ENCODE data around the gene NOC4L.
A peak's percentile ranks its signal among the peaks of the same experiment; 100 is the strongest.
"Not testable (repeated sequence)": the region's sequence is repeated elsewhere in the genome, so short reads cannot be mapped to it uniquely, and the experiment has no call there.

NOC4L gene

DNA sequence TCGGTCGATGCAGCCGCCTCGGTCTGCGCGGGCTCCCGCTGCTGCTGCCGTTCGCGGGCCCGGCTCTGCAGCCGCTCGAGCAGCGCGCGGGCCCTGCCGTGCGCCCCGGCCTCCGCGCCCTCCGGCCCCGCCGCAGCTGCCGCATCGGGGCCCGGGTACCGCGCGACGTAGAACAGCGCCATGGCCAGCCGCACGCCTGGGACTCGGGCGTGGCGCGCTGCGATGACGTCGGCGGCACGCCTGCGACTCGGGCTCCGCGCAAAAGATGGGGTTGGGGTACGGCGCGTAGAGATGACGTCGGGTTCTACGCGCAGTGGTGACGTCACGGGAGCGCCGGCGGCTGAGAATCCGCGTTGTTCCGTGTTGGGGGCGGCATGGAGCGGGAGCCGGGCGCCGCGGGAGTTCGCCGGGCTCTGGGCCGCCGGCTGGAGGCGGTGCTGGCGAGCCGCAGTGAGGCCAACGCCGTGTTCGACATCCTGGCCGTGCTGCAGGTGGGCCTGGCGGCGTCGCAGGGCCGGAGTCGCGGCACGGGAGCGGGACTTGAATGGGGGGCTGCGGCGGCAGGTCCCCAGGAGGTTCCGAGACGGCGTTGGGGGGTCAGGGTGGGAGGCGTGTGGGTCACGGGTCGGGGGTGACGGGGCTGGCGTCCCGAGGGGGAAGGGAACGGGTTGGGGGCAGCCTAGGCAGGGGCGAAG, at the start of gene NOC4L, which contains the start of gene DDX51:
Gene NOC4L, plus strand, starts transcription at position 343 of the 695 bp plus-strand sequence. Its CDS starts 32 bp downstream, at position 375.
Gene DDX51, minus strand, starts transcription at position 205 of the 695 bp plus-strand sequence. Its CDS starts 23 bp downstream, at position 182.
- peak; percentile 93 to 94 (median 94) for DNase-seq (ENCODE audit: low read depth in 3 of 3)

DNA sequence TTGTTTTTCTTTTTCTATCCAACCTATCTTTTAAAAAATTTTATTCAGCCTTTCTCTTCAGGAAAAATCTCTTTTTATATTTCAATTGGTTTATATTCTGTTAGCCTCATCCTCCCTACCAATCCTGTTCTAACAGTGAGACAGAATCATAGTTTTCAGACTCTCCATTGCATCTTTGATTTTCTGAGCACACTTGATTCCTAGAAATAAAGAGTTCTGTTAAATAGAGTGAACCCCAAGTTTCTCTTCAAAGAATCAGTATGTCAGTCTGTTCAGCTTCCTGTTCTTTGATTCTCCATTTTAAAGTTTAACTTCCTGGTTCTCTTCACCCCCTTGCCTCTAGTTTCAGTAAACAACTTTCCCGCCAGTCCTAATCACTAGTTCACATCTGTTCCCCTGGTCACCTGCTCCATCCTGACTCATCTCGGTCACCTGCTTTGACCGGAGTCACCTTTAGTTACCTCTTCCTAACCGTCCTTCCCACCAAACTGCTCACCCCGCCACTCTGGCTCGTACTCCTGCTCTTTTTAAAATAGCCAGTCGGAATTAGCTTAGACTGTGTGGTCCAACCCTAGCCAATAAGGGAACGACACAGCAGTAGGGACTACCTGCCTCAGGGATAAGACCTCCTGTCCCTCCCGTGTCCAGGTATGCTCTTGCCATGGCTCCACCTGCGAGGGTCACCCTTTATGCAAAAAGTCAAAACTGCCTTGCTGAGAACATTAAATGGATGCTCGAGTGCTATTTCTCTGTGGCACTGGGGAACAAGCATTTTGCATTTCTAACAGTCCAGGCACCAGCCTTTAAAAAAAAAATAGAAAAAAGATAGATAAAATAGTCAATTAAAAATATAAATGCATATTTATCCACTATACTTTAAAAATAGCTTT, 48.5 kb upstream of the NOC4L start:
- no peak for DNase-seq (ENCODE audit: low read depth in 3 of 3)

DNA sequence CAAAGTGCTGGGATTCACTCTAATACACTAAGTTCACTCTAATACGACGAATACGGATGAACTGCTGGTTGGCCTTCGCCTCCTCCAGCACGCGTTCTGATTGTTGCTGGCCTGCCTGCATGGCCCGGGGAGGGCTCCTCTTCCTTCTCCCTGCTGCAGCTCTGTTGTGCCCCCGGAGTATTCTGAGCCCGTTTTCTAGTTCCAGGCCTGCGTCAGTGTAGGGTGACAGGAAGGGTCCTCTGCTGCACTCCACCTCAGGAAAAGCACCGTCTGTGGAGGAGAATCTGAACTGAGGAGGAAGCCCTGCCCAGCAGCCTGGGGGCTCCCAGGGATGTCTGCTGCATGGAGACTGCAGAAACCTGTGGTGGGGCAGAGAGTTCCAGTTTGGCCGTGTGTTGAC, 44.5 kb upstream of the NOC4L start:
- DNase-seq (ENCODE audit: low read depth in 3 of 3): no peak

DNA sequence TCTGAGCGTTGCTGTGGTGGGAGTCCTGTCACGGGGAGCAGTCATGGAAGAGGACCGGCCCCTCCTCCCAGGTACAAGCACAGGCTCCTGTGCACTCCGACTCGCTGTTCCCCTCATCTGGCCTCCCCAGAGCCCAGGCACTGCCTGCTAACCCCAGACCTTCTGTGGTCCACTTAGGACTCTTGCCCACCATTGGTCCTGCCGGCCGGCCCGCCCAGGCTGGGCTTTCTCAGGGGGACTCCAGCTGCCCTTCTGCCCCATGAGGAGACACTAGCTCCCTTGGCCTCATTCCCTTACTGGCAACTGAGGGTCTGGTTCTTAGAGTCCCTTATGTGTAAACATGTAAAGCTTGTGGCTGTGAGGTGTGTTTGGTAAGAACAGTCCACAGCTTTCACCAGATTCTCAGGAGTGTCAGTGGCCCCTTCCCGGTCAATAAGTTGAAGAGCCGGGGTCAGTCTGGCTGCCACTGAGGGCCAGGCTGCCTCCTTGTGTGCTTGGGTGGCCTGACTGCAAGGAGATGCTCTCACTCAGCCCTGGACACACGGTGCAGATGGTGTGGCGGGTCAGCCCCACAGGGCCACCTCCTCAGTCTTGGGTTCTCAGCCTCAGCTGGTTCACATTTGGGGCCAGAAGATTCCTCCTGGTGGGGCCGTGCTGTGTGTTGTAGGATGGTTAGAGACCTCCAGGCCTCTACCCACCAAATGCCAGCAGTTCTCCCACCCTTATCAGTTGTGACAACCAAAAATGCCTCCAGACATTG, 43.8 kb upstream of the NOC4L start:
- DNase-seq (ENCODE audit: low read depth in 3 of 3): no peak

DNA sequence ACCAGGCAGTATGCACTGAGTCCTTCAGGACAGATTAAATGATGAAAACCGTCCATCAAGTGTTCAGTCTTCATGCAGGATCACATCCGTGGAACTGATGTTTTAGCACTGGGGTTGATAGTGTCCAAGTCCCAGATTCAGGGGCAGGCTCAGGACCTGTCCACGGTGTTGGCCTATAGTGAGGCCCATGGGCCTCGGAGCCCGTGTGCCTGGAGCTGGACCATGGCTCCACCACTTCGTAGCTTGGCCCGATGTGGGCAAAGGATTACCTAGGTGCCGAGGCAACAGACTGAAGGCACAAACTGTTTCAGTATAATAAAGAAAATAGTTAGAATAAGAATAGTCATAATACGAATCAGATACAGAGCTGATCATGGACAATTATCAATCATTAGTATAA, 42.0 kb upstream of the NOC4L start:
- no peak for DNase-seq (ENCODE audit: low read depth in 3 of 3)

DNA sequence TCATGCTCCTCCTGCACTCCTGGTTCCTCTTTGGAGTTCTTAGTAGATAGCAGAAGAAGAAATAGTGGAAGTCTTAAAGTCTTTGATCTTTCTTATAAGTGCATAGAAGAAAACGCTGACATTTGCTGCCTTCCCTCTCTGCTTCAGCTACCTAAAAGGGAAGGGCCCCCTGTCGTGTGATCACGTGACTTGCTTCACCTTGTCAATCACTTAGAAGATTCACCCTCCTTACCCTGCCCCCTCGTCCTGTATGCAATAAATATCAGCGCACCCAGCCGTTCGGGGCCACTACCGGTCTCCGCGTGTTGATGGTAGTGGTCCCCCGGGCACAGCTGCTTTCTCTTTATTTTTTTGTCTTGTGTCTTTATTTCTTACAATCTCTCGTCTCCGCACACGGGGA, 41.2 kb upstream of the NOC4L start:
- not testable (repeated sequence) for DNase-seq (ENCODE audit: low read depth in 3 of 3)

DNA sequence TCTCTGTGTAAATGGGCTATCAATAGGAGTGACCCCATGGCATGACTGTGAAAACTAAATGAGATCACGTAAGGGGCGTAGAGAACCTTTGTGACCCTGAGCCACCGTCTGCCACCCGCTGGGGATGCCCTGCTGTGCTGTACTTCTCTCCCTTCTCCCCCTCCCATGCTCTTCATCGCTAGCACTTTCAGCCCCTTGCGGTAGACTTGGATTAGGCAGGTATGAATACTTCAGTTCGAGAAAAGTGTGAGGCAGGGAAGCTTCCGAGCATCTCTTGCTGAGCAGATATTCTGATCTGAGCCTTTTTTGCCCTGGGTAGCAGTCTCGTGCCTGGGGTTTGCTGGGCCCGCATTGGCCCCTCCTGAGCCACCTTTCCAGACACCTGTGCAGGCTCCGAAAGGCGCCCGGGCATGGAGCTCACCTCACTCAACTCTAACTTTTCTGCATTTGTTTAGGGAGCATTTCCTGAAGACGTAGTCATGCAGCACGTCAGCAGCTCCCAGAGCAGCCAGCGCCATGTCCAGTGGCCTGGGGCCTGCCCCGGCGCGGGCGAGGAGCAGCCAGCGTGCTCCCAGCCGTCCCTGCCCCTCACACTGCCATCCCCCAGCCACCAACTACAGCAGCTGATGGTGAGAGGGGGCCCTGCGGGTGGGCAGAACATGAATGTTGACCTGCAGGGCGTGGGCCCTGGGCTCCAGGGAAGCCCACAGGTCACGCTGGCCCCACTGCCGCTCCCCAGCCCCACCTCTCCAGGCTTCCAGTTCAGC, 40.5 kb upstream of the NOC4L start:
- no peak for DNase-seq (ENCODE audit: low read depth in 3 of 3)

DNA sequence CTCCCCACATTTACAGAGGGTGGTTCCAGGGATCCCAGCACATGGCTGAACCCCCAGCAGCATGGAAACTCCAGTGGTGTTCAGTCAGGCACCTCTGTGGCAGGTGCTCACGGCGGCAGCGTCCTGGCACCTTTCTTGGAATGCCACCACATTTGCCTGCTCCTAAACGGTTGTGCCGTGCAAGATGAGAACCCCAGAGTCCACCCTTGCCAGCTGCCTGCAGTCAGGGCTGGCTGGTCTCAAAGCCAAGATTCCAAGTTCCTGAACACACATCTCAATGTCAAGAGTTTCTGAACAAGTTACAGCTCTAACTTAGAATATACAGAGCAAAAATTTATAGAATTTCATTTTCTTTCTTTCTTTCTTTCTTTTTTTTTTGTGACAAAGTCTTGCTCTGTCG, 38.8 kb upstream of the NOC4L start:
- no peak for DNase-seq (ENCODE audit: low read depth in 3 of 3)

DNA sequence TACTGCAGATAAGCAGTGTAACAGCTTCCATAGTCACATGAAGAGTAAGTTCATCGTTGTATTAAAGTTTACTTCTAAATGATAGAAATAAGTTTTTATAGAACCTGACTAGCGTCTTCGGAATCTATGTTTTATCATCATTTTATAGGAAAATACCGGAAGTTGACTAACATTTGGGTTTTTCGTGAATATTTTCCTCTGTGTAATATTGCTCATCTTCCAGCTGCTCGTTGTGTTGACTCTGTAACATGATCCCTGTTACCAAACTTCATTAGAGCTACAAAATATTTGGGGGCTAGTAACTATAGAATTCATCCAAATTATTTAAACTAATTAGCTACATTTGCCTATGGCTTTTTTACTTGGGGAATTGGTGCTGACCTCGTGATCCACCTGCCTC, 37.3 kb upstream of the NOC4L start:
- DNase-seq (ENCODE audit: low read depth in 3 of 3): no peak

DNA sequence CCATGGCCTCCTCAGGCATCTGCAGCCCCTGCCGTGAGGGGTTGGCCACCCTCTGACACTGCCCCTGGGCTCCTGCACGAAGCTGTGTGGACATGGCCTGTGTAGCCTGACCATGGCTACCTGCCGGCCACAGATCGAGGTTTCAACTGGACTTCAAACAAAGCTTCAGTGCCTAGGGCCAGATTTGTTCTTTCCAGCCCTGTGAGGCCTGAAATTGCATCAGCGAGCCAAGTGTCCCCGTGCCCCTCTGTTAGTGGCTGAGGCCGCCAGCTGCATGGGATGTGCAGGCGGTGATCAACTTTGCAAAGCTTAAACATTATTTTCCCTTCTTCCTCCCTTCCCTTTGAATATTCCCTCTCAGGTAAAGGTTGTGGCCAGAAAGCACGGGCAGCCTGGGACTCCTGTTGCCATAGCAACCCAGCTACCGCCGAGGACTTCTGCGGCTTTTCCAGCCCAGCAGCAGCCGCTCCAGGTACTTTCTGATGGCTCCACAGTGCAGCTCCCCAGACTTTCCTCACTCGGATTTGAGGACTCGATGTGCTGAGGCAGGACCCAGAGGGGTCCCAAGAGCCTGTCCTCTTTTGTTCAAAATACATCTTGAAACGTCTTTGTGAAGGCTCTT, 35.9 kb upstream of the NOC4L start:
- no peak for DNase-seq (ENCODE audit: low read depth in 3 of 3)

DNA sequence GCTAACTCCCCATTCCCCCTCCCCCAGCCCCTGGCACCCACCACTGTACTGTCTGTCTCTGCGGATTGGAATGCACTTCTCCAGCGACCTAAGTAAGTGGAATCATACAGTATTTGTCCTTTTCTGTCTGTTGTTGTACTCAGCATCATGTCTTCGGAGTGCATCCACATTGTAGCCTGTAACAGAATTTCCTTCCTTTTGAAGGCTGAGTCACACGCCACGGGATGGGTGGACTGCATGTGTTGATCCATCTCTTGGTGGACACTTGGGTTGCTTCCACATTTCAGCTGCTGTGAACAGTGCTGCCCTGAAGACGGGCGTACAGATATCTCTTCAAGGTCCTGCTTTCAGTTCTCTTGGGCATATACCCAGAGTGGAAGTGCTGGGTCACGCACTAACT, 34.5 kb upstream of the NOC4L start:
- DNase-seq (ENCODE audit: low read depth in 3 of 3): no peak

DNA sequence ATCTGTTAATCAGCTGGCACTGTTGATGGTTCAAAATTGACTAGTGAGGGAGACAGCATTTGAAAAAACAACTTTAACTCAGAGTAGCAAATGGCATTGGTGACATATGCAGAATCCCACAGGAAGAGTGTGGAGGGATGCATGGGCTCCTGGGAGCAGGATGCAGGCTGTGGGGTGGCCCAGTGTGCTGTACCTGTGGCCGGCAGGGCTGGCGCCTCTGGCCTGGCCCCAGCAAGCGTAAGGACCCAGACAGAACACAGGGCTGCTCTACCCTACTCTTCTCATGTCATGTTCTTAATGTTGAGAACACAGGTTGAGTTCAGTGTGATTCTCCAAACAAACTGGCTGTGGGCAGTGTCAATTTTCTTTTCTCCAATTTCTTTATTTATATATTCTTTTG, 33.6 kb upstream of the NOC4L start:
- DNase-seq (ENCODE audit: low read depth in 3 of 3): no peak

DNA sequence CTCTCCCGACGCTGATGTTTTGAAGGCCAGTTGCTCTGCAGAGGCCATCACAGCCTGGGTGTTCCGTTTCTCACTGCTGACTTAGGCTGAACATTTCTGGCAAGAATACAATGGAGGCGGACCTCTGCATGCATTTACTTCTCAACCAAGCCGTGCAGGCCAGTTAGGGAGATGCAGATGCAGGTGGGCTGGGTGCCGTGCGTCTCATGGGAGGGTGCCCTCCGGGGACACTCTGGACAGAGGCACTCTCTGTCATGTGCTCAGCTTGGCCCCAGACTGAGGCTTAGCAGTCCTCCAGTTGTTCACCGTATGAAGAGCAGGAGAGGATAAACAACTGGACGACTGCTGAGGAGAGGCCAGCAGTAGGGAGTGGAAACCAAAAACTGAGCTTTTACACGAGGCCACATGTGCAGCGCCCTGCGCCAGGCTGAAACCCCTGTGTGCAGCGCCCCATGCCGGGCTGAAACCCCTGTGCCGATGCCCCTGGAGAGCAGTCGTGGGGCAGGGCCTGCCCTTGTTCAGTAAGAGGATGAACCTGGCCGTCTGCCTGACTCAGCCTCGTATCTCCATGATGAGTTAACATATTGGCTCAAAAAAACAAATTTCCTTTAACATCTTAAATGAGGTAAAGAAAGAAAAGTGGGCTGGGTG, 32.5 kb upstream of the NOC4L start:
- DNase-seq (ENCODE audit: low read depth in 3 of 3): no peak

DNA sequence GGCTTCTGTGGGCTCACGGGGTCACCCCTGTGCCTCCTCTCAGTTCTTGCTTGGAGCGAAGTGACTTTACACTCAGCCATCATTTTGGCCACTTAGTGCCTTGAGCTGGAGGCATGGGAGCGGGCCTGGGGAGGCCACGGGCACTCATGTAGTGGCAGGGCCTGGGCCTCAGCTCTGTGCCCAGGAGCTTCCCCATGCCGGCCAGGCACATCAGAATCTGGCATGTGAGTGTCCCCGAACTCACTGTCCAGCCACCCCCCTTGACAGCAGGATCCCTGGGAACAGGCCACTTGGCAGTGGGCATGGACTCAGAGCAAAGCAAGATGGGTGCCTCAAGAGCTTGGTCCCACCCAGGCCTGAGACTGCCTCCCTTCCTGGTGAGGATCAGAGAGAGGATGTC, 29.6 kb upstream of the NOC4L start:
- no peak for DNase-seq (ENCODE audit: low read depth in 3 of 3)

DNA sequence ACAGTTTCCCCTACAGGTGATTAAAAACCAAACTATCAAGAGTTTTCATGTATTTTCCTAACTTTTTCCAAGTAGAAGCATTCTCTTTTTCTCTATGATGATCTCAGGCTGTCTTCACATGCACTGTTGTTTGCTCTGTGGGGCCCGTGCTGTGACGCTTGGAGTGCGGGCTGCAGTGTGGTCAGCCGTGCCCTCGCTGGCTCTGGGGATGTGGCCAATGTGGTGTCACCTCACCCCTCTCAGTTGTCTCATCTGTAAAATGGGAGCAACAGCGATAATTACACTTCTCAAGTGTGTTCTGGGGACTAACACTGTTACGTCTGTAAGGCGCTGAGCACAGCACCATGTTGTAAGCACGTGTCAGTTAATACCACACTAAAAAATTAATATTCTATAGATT, 28.8 kb upstream of the NOC4L start:
- DNase-seq (ENCODE audit: low read depth in 3 of 3): no peak

DNA sequence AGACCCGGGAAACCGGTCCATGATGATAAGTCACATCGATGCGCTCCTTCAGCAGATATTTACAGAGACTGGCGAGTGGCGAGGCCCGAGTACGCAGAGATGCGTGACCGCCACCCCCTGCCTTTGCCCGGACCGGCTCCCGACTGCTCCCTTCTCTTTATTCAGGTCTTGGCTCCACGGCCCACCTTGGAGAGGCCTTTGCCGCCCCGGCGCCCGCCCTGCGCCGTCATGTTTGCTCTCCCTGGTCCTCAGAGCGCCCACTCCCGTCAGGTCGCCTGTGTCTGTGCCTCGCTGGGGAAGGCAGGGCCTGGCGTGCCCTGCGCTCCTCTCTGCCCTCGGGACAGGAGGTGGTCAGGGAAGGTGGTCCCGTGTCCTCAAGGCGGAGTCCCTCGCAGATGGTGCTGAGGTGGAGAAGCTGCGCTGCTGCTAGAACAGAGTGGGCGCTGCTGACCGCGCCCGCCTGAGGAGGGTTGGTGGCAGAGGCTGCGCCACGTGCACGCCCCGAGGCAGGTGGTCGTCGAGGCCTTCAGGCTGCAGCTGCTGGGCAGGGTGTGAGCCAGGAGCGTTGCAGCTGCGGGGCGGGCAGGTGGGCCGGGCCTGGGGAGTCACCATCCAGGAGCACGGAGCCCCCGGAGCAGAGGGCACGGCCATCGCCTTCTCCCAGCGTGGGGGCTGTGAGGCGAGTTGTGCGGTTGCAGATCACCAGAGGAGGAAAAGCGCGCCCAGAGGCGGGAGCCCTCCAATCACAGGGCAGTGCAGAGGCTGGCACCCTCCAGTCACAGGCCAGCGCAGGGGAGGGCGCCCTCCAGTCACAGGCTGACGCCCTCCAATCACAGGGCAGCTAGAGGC, 27.3 kb upstream of the NOC4L start:
- no peak for DNase-seq (ENCODE audit: low read depth in 3 of 3)

DNA sequence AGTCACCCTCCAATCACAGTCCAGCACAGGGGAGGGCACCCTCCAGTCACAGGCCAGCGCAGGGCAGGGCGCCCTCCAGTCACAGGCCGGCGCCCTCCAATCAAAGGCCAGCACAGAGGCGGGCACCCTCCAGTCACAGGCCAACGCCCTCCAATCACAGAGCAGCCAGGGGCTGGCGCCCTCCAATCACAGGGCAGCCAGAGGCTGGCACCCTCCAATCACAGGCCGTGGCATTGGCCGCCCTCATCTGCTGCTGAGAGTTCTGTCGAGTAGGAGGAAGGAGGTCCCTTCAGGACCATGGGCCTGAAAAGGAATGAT, 26.7 kb upstream of the NOC4L start:
- no peak for DNase-seq (ENCODE audit: low read depth in 3 of 3)

DNA sequence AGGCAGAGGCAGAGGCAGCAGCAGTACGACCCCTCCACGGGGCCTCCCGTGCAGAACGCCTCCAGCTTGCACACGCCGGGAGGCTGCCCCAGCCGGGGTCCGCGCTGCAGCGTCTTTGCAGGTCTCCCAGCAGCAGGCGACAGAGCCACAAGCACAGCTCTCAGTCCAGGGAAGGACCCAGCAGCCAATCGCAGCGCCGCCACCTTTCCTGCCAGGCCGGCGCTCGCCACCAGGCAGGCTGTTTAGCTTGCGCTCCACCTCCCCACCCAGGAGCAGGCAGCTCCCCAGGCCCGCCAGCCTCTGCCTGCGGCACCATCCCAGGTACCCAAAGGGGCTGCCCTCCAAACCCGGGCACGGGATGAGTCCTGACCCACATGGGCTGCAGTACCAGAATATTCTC, 25.4 kb upstream of the NOC4L start:
- DNase-seq (ENCODE audit: low read depth in 3 of 3): no peak

DNA sequence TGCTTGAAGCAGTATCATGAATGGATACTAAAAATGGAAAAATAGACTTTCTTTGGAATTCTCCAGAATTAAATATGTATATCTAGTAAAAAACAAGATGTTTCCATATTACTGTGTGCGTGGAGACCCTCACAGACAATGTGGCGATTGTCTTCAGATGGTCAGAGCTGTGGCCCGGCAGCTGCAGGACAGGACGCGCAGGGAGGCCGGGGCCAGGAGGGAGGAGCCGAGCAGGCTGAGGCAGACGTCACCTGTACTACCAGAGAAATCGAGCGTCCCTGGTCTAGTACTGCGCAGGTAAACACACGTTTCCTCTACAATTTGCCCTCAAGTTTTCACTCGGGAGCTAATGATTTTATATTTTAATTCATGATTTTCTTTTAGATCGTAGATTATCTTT, 23.0 kb upstream of the NOC4L start:
- no peak for DNase-seq (ENCODE audit: low read depth in 3 of 3)

Measured in stimulated activated CD4-positive, alpha-beta T cell treated with anti-CD3 and anti-CD28 coated beads, TNF-alpha, amount 100 ng/mL, for 4 hours (primary cell).